ENCODE data around the gene CREB3.

Gene CREB3

DNA sequence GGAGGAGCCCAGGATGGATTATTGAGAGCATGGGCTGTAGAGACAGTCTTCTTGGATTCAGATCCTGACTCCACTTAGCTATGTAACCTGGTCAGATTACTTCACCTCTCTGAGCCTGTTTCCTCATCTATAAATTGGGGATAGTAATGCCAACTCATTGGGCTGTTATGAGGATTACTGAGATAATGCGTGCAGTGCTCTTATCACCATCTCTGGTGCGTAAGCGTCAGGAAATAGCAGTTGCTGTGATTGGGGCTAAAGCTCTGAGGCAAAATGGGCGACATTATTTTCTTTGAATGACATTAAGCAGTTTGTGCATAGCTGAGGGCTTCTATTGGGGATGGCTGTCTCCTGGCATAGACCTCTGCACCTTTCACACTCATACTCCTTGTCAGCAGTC, 22.6 kb downstream of the CREB3 start:
- TF ChIP-seq, protein P1, sequence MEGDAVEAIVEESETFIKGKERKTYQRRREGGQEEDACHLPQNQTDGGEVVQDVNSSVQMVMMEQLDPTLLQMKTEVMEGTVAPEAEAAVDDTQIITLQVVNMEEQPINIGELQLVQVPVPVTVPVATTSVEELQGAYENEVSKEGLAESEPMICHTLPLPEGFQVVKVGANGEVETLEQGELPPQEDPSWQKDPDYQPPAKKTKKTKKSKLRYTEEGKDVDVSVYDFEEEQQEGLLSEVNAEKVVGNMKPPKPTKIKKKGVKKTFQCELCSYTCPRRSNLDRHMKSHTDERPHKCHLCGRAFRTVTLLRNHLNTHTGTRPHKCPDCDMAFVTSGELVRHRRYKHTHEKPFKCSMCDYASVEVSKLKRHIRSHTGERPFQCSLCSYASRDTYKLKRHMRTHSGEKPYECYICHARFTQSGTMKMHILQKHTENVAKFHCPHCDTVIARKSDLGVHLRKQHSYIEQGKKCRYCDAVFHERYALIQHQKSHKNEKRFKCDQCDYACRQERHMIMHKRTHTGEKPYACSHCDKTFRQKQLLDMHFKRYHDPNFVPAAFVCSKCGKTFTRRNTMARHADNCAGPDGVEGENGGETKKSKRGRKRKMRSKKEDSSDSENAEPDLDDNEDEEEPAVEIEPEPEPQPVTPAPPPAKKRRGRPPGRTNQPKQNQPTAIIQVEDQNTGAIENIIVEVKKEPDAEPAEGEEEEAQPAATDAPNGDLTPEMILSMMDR (IDR thresholded peaks at IDR 0.05): no peak
- no peak for DNase-seq
- H3K36me3 Mint-ChIP-seq (ENCODE audit: low read depth): peaks cover 41% of the 10 kb centered on the region
- no peaks in the 10 kb centered on the region for H3K9me3 Mint-ChIP-seq
- H3K4me3 Mint-ChIP-seq: no peak overlapping the region
- peaks cover 33% of the 10 kb centered on the region for H3K4me1 Mint-ChIP-seq
- no peak overlapping the region for H3K27ac Mint-ChIP-seq
- H3K27me3 Mint-ChIP-seq (ENCODE audit: low read depth, poor library complexity): peaks cover 3% of the 10 kb centered on the region

DNA sequence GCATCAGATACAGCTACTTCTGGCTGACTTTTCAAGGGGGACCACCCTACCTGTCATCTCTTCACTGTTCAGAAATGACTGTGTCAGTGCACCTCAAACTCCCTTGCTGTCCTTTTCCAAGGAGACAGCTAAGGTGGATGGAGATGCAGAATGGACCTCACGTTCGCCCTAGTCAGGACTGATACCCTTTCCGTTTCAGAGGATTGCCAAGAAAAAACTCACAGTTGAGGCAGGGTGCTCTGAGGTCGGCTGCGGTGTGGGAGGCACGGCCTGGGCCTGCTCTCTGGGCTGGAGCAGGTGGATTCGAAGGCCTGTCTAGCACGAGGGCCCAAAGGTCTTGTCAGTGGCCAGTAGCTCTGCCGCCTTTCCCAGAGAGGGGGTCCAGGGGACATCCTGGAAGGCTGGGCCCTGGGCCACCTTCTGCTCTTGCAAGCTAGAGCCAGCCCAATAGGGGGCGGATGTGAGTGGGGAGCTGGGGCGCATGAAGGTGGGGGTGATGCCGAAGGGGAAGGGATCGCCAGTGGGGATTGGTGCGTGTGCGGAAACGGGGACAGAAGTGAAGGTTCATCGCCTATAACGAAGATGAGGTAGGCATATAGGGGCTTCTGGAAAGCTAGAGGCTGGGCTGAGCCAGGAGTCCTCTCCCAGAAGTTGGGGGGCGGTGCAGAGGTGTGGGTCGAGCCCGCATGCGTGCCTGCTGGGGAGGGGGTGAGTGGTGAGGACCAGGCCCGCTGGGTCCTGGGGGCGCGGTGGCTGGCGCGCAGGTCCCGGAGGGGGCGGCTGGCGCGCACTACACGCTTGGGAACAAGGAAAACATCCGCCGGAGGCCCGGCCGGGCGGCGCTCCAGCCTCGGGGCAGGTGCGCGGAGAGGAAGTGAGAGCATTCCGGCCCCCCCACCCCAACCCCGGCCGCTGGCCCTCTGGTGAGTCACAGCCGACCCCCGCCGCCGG, 24.1 kb downstream of the CREB3 start:
- Mint-ChIP-seq H3K27me3 (ENCODE audit: low read depth, poor library complexity) (peaks cover 4% of the 10 kb centered on the region), H3K4me3 (peak overlapping the region; percentile 95), H3K9me3 (no peaks in the 10 kb centered on the region), H3K4me1 (peaks cover 39% of the 10 kb centered on the region), H3K36me3 (ENCODE audit: low read depth) (peaks cover 36% of the 10 kb centered on the region), H3K27ac (no peak overlapping the region)
- DNase-seq: peak; percentile 70
- TF ChIP-seq, protein P1 (IDR thresholded peaks at IDR 0.05): peak; percentile 45

DNA sequence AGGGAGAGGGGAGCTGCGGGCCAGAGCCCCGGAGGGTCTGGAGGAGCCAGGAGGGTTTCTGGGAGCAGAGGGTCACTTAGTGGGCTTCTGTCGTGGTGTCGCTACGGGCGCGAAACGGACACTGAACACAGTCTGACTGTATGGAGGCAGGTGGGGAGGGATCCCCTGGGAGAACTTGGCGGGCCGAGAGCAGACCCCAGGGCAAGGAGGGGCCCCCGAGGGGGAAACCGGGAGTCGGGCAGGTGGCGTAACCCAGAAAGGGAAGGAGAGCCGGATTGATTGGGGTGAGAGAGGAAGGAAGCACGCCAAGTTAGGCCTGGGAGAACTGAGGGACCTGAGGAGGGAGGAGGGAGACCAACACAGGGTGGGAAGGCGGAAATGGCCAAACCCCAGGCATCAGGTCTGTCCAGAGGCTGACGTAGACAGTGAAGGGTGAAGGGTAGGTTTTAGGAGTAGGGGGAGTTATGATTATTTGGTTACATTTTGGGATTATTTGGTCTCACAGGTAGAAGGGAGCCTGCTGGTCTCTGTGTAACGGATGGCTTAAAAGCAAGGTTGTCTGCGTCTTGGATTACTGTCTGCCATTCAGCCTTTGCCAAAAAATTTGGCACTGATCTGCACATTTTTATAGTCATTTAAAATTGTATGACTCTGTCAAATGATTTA, 24.9 kb downstream of the CREB3 start:
- Mint-ChIP-seq H3K9me3 (no peaks in the 10 kb centered on the region), H3K4me1 (peaks cover 39% of the 10 kb centered on the region), H3K27me3 (ENCODE audit: low read depth, poor library complexity) (peaks cover 4% of the 10 kb centered on the region), H3K4me3 (peak overlapping the region; percentile 95), H3K36me3 (ENCODE audit: low read depth) (peaks cover 30% of the 10 kb centered on the region), H3K27ac (peak overlapping the region; percentile 84)
- TF ChIP-seq, protein P1 (IDR thresholded peaks at IDR 0.05): no peak
- DNase-seq: no peak

DNA sequence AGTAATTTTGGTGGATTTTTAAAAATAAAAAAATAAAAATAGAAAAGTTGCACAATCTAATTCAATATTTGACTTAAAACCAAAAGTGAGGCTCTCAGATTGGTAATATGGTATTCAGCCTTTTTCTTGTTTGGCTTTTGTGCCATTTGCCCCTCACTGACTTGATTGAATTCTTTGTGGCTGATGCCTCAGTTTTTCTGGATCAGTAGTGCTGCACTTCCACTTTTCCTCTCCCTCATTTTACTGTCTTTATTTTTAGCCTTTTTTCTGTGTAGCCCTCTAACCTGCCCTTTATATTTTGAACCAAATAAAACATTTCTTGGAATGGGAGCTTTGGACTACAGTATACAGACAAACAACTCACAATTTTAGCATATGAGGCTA, 25.4 kb downstream of the CREB3 start:
- Mint-ChIP-seq H3K27ac (peak overlapping the region; percentile 37), H3K9me3 (no peaks in the 10 kb centered on the region), H3K27me3 (ENCODE audit: low read depth, poor library complexity) (peaks cover 4% of the 10 kb centered on the region), H3K4me1 (peaks cover 39% of the 10 kb centered on the region), H3K4me3 (peak overlapping the region; percentile 95), H3K36me3 (ENCODE audit: low read depth) (peaks cover 25% of the 10 kb centered on the region)
- TF ChIP-seq, protein P1 (IDR thresholded peaks at IDR 0.05): no peak
- DNase-seq: no peak

DNA sequence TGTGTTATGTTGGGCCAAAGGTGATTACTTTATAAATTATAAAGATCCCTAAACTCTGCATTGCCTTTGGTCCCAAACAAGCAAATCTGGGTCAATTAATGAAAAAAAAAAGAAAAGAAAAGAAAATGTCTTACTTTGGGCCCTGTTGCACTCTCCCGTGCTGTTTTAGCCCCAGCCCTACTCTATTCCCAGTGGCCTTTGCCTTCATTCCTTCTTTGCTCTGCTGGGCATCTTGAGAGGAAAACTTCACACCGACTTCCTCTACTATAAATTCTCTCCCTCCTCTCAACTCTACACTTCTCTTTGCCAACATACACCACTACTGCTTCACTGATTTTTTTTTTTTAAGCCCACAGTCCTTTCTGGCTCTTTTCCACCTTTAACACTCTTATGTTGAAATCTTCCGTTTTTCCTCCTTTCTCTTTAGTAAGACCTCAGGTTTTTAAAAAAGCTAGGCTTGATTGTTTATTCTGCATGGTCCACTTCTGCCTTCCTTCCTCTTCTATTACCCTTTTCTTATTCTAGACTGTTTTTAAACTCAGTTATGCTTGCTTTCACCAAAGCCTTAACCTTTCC, 26.1 kb downstream of the CREB3 start:
- TF ChIP-seq, protein P1 (IDR thresholded peaks at IDR 0.05): no peak
- H3K4me3 Mint-ChIP-seq: peak overlapping the region; percentile 95
- H3K27ac Mint-ChIP-seq: peak overlapping the region; percentile 7
- peaks cover 4% of the 10 kb centered on the region for H3K27me3 Mint-ChIP-seq (ENCODE audit: low read depth, poor library complexity)
- H3K4me1 Mint-ChIP-seq: peaks cover 39% of the 10 kb centered on the region
- H3K36me3 Mint-ChIP-seq (ENCODE audit: low read depth): peaks cover 21% of the 10 kb centered on the region
- H3K9me3 Mint-ChIP-seq: no peaks in the 10 kb centered on the region
- DNase-seq: no peak

Data from nephron progenitor cell (in vitro differentiated cells).